Kidney tubule cell (primary cell): ENCODE results near the gene CCR4.
"Not testable (repeated sequence)": the region's sequence is repeated elsewhere in the genome, so short reads cannot be mapped to it uniquely, and the experiment has no call there.

ENCODE experiments used
- DNase-seq: peaks from one replicate; pipeline ENCODE4 v3.0.0-alpha.2; 2018; ENCODE audit warnings: low spot score

CCR4 gene

GRCh38 chr3:32983124-32983523 is 31.7 kb downstream of the CCR4 start:
- no peak for DNase-seq

GRCh38 chr3:32984918-32985317 is 33.5 kb downstream of the CCR4 start:
- DNase-seq: not testable (repeated sequence)

- no peak for DNase-seq
Observed at GRCh38 chr3:32989171-32989570, 37.7 kb downstream of the CCR4 start.

- DNase-seq: no peak
Observed at GRCh38 chr3:32990116-32990515, 38.7 kb downstream of the CCR4 start.

- DNase-seq: no peak
Observed at GRCh38 chr3:32991781-32992180, 40.3 kb downstream of the CCR4 start.

- no peak for DNase-seq
Observed at GRCh38 chr3:32992310-32992686, 40.9 kb downstream of the CCR4 start.

GRCh38 chr3:32994045-32994444 is 42.6 kb downstream of the CCR4 start:
- no peak for DNase-seq

- DNase-seq: no peak
Observed at GRCh38 chr3:32995098-32995497, 43.7 kb downstream of the CCR4 start.

GRCh38 chr3:32996048-32996754 is 44.8 kb downstream of the CCR4 start:
- no peak for DNase-seq

GRCh38 chr3:32996755-32997091 is 45.3 kb downstream of the CCR4 start:
- DNase-seq: no peak

- DNase-seq: no peak
Observed at GRCh38 chr3:32998631-32999451, 47.4 kb downstream of the CCR4 start.

- DNase-seq: no peak
Observed at GRCh38 chr3:33000691-33001385, 49.4 kb downstream of the CCR4 start.

GRCh38 chr3:33001889-33002288 is 50.4 kb downstream of the CCR4 start:
- no peak for DNase-seq

- DNase-seq: no peak
Observed at GRCh38 chr3:33003308-33003707, 51.9 kb downstream of the CCR4 start.

GRCh38 chr3:33004205-33004604 is 52.8 kb downstream of the CCR4 start:
- no peak for DNase-seq

GRCh38 chr3:33004961-33005360 is 53.5 kb downstream of the CCR4 start:
- no peak for DNase-seq
